ENCODE data around the gene PLAU.

GRCh38 chr10:73899423-73899822 is 11.5 kb upstream of the PLAU start:
- TF ChIP-seq POLR2A (IDR thresholded peaks at IDR 0.05; ENCODE audit: low read depth, low read length) (no peak), CTCF (IDR thresholded peaks at IDR 0.05; ENCODE audit: extremely low read depth in 1 of 2, insufficient read depth in 1 of 2, low read depth in 1 of 2, low read length in 2 of 2) (no peak), MAX (IDR thresholded peaks at IDR 0.05; ENCODE audit: insufficient read depth, insufficient read length) (no peak), POLR2AphosphoS5 (IDR thresholded peaks at IDR 0.05; ENCODE audit: insufficient read depth, low read depth, low read length) (peak; percentile 76), GATA2 (IDR thresholded peaks at IDR 0.05; ENCODE audit: insufficient read depth, insufficient read length, low read depth, low read length) (peak; percentile 37), MYC (IDR thresholded peaks at IDR 0.05; ENCODE audit: low read depth, low read length) (peak; percentile 30), EZH2 (IDR thresholded peaks at IDR 0.05; ENCODE audit: borderline replicate concordance, low read depth, low read length, severe bottlenecking) (no peak), FOS (IDR thresholded peaks at IDR 0.05; ENCODE audit: borderline replicate concordance, insufficient read depth, low read length) (peak; percentile 97), JUN (IDR thresholded peaks at IDR 0.05; ENCODE audit: borderline replicate concordance, insufficient read depth, insufficient read length, low read depth) (peak; percentile 76)
